Panc1 (cell line): Measurements from ENCODE around the gene AVL9.

Experiments
- POLR2AphosphoS5 ChIP-seq: IDR thresholded peaks from 2 replicates; pipeline ENCODE4 v1.6.1; 2012; ENCODE audit warnings: mild to moderate bottlenecking, low read depth, low read length, moderate library complexity
- TCF7L2 ChIP-seq: IDR thresholded peaks from 2 replicates; pipeline ENCODE4 v1.6.1; 2011; ENCODE audit warnings: mild to moderate bottlenecking, low read depth, low read length, inconsistent platforms
- TF ChIP-seq, protein P1 (sequence below): fragments of 450-650 bp; IDR thresholded peaks from 2 replicates; pipeline ENCODE4 v1.5.1; 2017; ENCODE audit warnings: mild to moderate bottlenecking
- TF ChIP-seq, protein P2 (sequence below), 2 experiments: IDR thresholded peaks; 2 replicates each; pipeline ENCODE4 v1.6.1; 2011 to 2012; ENCODE audit warnings: low read depth in 2 of 2, control low read depth in 1 of 2, low read length in 1 of 2, mild to moderate bottlenecking in 1 of 2, moderate library complexity in 1 of 2; ENCODE audit not compliant: insufficient read depth in 1 of 2

DNA sequence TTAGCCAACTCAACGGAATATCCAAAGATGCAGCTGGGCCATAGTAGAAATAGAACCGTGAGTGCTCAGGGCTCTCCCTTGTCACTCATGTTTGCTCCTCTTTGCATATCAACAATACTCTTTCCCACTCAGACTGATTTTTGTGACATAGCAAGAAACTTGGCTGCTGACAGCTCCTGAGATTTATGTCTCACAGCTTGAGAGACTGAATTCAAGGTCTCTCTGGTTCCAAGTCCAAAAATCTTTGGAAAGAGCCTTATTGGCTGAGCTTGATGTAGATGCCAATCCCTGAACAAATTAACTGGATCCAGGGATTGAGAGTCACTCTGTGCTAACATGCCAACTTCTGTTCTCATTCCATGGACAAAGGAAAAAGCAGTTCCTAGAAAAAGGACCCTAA lies 35.5 kb upstream of the AVL9 start:
- TF ChIP-seq, protein P1, sequence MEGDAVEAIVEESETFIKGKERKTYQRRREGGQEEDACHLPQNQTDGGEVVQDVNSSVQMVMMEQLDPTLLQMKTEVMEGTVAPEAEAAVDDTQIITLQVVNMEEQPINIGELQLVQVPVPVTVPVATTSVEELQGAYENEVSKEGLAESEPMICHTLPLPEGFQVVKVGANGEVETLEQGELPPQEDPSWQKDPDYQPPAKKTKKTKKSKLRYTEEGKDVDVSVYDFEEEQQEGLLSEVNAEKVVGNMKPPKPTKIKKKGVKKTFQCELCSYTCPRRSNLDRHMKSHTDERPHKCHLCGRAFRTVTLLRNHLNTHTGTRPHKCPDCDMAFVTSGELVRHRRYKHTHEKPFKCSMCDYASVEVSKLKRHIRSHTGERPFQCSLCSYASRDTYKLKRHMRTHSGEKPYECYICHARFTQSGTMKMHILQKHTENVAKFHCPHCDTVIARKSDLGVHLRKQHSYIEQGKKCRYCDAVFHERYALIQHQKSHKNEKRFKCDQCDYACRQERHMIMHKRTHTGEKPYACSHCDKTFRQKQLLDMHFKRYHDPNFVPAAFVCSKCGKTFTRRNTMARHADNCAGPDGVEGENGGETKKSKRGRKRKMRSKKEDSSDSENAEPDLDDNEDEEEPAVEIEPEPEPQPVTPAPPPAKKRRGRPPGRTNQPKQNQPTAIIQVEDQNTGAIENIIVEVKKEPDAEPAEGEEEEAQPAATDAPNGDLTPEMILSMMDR: no peak
- TF ChIP-seq POLR2AphosphoS5: no peak
- TF ChIP-seq TCF7L2: no peak
- TF ChIP-seq, protein P2, sequence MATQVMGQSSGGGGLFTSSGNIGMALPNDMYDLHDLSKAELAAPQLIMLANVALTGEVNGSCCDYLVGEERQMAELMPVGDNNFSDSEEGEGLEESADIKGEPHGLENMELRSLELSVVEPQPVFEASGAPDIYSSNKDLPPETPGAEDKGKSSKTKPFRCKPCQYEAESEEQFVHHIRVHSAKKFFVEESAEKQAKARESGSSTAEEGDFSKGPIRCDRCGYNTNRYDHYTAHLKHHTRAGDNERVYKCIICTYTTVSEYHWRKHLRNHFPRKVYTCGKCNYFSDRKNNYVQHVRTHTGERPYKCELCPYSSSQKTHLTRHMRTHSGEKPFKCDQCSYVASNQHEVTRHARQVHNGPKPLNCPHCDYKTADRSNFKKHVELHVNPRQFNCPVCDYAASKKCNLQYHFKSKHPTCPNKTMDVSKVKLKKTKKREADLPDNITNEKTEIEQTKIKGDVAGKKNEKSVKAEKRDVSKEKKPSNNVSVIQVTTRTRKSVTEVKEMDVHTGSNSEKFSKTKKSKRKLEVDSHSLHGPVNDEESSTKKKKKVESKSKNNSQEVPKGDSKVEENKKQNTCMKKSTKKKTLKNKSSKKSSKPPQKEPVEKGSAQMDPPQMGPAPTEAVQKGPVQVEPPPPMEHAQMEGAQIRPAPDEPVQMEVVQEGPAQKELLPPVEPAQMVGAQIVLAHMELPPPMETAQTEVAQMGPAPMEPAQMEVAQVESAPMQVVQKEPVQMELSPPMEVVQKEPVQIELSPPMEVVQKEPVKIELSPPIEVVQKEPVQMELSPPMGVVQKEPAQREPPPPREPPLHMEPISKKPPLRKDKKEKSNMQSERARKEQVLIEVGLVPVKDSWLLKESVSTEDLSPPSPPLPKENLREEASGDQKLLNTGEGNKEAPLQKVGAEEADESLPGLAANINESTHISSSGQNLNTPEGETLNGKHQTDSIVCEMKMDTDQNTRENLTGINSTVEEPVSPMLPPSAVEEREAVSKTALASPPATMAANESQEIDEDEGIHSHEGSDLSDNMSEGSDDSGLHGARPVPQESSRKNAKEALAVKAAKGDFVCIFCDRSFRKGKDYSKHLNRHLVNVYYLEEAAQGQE (IDR thresholded peaks at IDR 0.05; ENCODE audit: insufficient read depth in 1 of 2, low read depth in 2 of 2, low read length in 1 of 2): no peak
